ENCODE data around the gene MROH2B.
"Not testable (repeated sequence)": the region's sequence is repeated elsewhere in the genome, so short reads cannot be mapped to it uniquely, and the experiment has no call there.

The MROH2B gene

GRCh38 chr5:41067714-41068568, 3.2 kb downstream of the MROH2B start:
- H3K27me3 Mint-ChIP-seq: no peaks in the 10 kb centered on the region
- H3K4me1 Mint-ChIP-seq (ENCODE audit: low read depth): no peaks in the 10 kb centered on the region
- H3K27ac Mint-ChIP-seq: no peak overlapping the region
- H3K36me3 Mint-ChIP-seq (ENCODE audit: low read depth): no peaks in the 10 kb centered on the region
- no peak overlapping the region for H3K4me3 Mint-ChIP-seq
- H3K9me3 Mint-ChIP-seq: peaks cover 3% of the 10 kb centered on the region

DNA sequence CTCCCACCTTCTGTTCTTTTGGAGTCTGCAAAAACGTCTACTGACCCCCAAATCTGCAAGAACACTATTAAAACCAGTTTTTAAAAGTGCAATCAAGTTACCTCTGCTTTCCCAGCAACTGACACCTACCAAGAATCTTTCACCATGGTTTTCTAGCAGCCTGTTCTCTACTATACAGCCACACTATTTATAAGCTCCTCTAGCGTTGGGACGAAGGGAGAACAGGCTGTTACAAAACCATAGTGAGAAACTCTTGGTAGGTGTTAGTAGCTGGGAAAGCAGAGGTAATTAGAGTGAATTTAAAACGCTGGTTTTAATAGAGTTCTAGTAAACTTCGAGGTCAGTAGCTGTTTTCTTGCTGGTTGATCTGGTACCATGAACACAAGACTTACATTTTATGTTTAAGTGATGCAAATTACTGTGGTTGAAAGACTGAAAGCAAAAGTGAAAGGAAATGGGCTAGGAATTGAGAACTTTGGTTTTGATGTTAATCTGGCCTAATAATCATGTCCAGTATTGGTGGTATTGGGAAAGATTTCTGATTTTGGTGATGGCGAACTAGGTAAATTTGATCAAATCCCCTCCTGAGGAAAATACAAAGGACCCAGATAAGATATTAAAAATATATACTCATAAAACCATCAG, 5.3 kb downstream of the MROH2B start:
- Mint-ChIP-seq H3K27ac (no peak overlapping the region), H3K36me3 (ENCODE audit: low read depth) (no peaks in the 10 kb centered on the region), H3K4me1 (ENCODE audit: low read depth) (no peaks in the 10 kb centered on the region), H3K4me3 (no peak overlapping the region), H3K9me3 (no peaks in the 10 kb centered on the region), H3K27me3 (no peaks in the 10 kb centered on the region)

DNA sequence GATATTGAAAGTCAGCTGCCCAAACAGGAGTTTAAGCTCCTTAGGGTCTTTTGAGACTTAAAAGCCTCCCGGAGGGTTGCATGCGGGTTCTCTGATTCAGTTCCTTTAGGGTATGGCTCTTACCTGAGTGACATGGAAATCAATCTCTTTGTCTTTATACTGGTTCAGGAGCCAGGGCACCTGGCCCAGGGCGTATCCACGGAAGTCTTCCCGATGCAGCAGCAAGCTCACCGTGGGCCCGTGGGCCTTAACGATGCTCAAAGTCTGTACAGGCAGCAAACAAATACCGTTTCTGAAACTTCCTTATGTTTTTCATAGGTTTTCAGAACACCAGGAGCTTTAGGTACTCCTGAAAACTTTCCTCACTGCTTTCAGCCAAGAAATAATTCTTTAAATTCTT, 13.2 kb downstream of the MROH2B start:
- Mint-ChIP-seq H3K4me3 (no peak overlapping the region), H3K36me3 (ENCODE audit: low read depth) (no peaks in the 10 kb centered on the region), H3K4me1 (ENCODE audit: low read depth) (no peaks in the 10 kb centered on the region), H3K27me3 (no peaks in the 10 kb centered on the region), H3K9me3 (no peaks in the 10 kb centered on the region), H3K27ac (no peak overlapping the region)

- H3K36me3 Mint-ChIP-seq (ENCODE audit: low read depth): no peaks in the 10 kb centered on the region
- no peak overlapping the region for H3K4me3 Mint-ChIP-seq
- no peaks in the 10 kb centered on the region for H3K9me3 Mint-ChIP-seq
- H3K27ac Mint-ChIP-seq: no peak overlapping the region
- no peaks in the 10 kb centered on the region for H3K4me1 Mint-ChIP-seq (ENCODE audit: low read depth)
- no peaks in the 10 kb centered on the region for H3K27me3 Mint-ChIP-seq
Observed at GRCh38 chr5:41057231-41057630, 13.9 kb downstream of the MROH2B start.

DNA sequence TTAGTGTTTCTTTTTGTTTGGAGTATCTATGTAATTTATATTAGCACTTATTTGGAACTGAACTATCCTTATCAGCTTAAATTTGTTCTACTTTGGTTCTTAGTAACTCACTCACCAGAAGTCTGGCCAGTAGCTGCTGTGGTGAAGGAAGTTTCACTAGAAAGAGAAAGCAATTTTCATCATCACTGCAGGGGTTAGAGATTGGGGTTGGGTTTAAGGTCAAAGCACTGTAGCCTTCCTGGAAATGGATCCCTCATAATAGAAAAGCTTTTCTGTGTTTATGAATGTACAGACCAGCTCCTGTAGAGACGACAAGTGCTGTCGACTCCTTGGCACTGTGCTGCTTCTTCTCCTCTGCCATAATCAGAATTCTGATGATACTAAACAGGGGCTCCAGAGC, 22.2 kb downstream of the MROH2B start:
- no peaks in the 10 kb centered on the region for H3K36me3 Mint-ChIP-seq (ENCODE audit: low read depth)
- no peaks in the 10 kb centered on the region for H3K9me3 Mint-ChIP-seq
- no peak overlapping the region for H3K27ac Mint-ChIP-seq
- no peaks in the 10 kb centered on the region for H3K4me1 Mint-ChIP-seq (ENCODE audit: low read depth)
- no peak overlapping the region for H3K4me3 Mint-ChIP-seq
- H3K27me3 Mint-ChIP-seq: no peaks in the 10 kb centered on the region

GRCh38 chr5:41043109-41043747, 27.9 kb downstream of the MROH2B start:
- Mint-ChIP-seq H3K4me3 (no peak overlapping the region), H3K27me3 (no peaks in the 10 kb centered on the region), H3K36me3 (ENCODE audit: low read depth) (no peaks in the 10 kb centered on the region), H3K27ac (no peak overlapping the region), H3K9me3 (no peaks in the 10 kb centered on the region), H3K4me1 (ENCODE audit: low read depth) (no peaks in the 10 kb centered on the region)

DNA sequence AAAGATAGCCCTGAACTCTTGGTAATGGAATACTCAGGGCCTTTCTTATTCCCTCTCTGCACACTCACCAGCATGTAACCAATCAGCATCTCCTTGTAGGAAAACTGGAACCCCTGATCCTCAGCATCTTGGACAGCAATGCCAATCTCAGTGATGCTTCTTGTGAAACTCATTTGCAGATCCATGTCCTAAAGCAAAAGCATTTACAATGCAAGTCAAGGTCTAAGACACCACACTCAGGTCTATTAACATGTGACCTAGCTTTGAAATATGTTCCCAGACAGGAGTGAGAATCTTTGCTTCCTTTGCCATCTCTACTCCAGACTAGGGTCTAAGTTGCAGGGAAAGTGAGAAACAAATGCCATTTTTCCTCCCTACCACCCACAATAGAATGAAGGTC, 38.2 kb downstream of the MROH2B start:
- no peaks in the 10 kb centered on the region for H3K4me1 Mint-ChIP-seq (ENCODE audit: low read depth)
- peaks cover 8% of the 10 kb centered on the region for H3K9me3 Mint-ChIP-seq
- H3K36me3 Mint-ChIP-seq (ENCODE audit: low read depth): no peaks in the 10 kb centered on the region
- no peak overlapping the region for H3K4me3 Mint-ChIP-seq
- no peak overlapping the region for H3K27ac Mint-ChIP-seq
- H3K27me3 Mint-ChIP-seq: no peaks in the 10 kb centered on the region

- not testable (repeated sequence) for H3K27me3 Mint-ChIP-seq; H3K4me3 Mint-ChIP-seq; H3K27ac Mint-ChIP-seq; H3K9me3 Mint-ChIP-seq; H3K36me3 Mint-ChIP-seq (ENCODE audit: low read depth); H3K4me1 Mint-ChIP-seq (ENCODE audit: low read depth)
Observed at GRCh38 chr5:41022600-41022999, 48.5 kb downstream of the MROH2B start.

- Mint-ChIP-seq H3K36me3 (ENCODE audit: low read depth) (no peaks in the 10 kb centered on the region), H3K27me3 (peaks cover 3% of the 10 kb centered on the region), H3K9me3 (peaks cover 6% of the 10 kb centered on the region), H3K27ac (no peak overlapping the region), H3K4me1 (ENCODE audit: low read depth) (no peaks in the 10 kb centered on the region), H3K4me3 (no peak overlapping the region)
Observed at GRCh38 chr5:41012318-41012717, 58.8 kb downstream of the MROH2B start.

- Mint-ChIP-seq H3K36me3 (ENCODE audit: low read depth) (no peaks in the 10 kb centered on the region), H3K27ac (no peak overlapping the region), H3K4me1 (ENCODE audit: low read depth) (no peaks in the 10 kb centered on the region), H3K27me3 (no peaks in the 10 kb centered on the region), H3K4me3 (no peak overlapping the region), H3K9me3 (peaks cover 6% of the 10 kb centered on the region)
Observed at GRCh38 chr5:41010572-41010971, 60.6 kb downstream of the MROH2B start.

GRCh38 chr5:41009232-41009631, 61.9 kb downstream of the MROH2B start:
- Mint-ChIP-seq H3K4me1 (ENCODE audit: low read depth) (no peaks in the 10 kb centered on the region), H3K4me3 (no peak overlapping the region), H3K27me3 (no peaks in the 10 kb centered on the region), H3K36me3 (ENCODE audit: low read depth) (no peaks in the 10 kb centered on the region), H3K27ac (no peak overlapping the region), H3K9me3 (peaks cover 6% of the 10 kb centered on the region)

DNA sequence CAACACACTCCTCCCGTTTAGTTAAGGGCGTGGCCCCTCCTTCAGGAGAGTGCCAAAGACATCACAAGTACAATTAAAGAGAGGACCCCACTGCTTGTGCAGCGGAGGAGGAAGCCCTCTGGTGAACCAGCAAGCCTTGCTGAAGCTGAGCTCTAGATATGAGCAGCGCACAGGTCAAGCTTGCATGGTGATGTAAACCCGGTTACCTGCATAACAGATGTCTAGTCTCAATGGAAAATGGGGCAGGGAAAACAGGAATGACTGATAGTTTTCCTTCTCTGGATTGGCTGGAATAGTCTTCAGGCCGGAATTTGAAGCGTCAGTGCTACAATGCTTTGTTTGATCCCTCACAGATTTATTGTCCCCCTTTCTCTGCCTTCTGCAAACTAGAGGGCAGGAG, 66.2 kb downstream of the MROH2B start:
- H3K27ac Mint-ChIP-seq: no peak overlapping the region
- H3K4me1 Mint-ChIP-seq (ENCODE audit: low read depth): no peaks in the 10 kb centered on the region
- H3K9me3 Mint-ChIP-seq: no peaks in the 10 kb centered on the region
- H3K27me3 Mint-ChIP-seq: no peaks in the 10 kb centered on the region
- no peak overlapping the region for H3K4me3 Mint-ChIP-seq
- no peaks in the 10 kb centered on the region for H3K36me3 Mint-ChIP-seq (ENCODE audit: low read depth)

GRCh38 chr5:41003670-41004376, 67.3 kb downstream of the MROH2B start:
- Mint-ChIP-seq H3K4me1 (ENCODE audit: low read depth) (no peaks in the 10 kb centered on the region), H3K27ac (no peak overlapping the region), H3K9me3 (no peaks in the 10 kb centered on the region), H3K4me3 (no peak overlapping the region), H3K36me3 (ENCODE audit: low read depth) (no peaks in the 10 kb centered on the region), H3K27me3 (no peaks in the 10 kb centered on the region)

GRCh38 chr5:40999966-41000365, 71.2 kb downstream of the MROH2B start:
- no peaks in the 10 kb centered on the region for H3K36me3 Mint-ChIP-seq (ENCODE audit: low read depth)
- H3K4me3 Mint-ChIP-seq: no peak overlapping the region
- H3K4me1 Mint-ChIP-seq (ENCODE audit: low read depth): no peaks in the 10 kb centered on the region
- H3K27me3 Mint-ChIP-seq: no peaks in the 10 kb centered on the region
- H3K9me3 Mint-ChIP-seq: no peaks in the 10 kb centered on the region
- H3K27ac Mint-ChIP-seq: no peak overlapping the region

DNA sequence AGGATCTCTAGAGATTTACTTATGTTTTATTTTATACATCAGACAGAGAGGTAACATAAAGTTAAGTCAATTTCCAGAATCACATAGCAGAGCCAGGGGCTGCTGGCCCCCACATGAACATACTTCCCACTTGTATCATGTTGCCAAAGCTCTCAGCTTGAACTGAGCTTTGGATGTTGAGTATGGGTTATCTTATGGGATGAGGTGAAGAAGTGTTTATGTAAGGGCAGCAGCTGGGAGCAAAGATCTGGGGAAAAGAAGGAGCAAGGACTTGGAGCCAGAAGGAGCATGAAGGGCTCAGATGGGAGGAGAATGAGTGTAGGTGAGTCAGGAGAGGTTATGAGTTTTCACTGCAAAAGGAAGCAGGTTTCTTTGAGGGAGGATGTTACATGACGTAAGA, 72.0 kb downstream of the MROH2B start:
- Mint-ChIP-seq H3K4me1 (ENCODE audit: low read depth) (no peaks in the 10 kb centered on the region), H3K36me3 (ENCODE audit: low read depth) (no peaks in the 10 kb centered on the region), H3K4me3 (no peak overlapping the region), H3K27ac (no peak overlapping the region), H3K9me3 (no peaks in the 10 kb centered on the region), H3K27me3 (no peaks in the 10 kb centered on the region)
